ENCODE measurements around the gene IL1RAPL2.
"Not testable (repeated sequence)": the region's sequence is repeated elsewhere in the genome, so short reads cannot be mapped to it uniquely, and the experiment has no call there.

IL1RAPL2 gene

GRCh38 chrX:104863466-104863865 lies 297.5 kb downstream of the IL1RAPL2 start:
- no peak for DNase-seq

- no peak for DNase-seq
Observed at GRCh38 chrX:104864296-104864695, 298.3 kb downstream of the IL1RAPL2 start.

GRCh38 chrX:104877504-104877903 lies 311.5 kb downstream of the IL1RAPL2 start:
- no peak for DNase-seq

GRCh38 chrX:104902070-104902469 lies 336.1 kb downstream of the IL1RAPL2 start:
- DNase-seq = peak; percentile 7

GRCh38 chrX:104909694-104910093 lies 343.7 kb downstream of the IL1RAPL2 start:
- not testable (repeated sequence) for DNase-seq

- DNase-seq = no peak
Observed at GRCh38 chrX:104913348-104913747, 347.3 kb downstream of the IL1RAPL2 start.

GRCh38 chrX:104914686-104915085 lies 348.7 kb downstream of the IL1RAPL2 start:
- DNase-seq = not testable (repeated sequence)

GRCh38 chrX:104918122-104918521 lies 352.1 kb downstream of the IL1RAPL2 start:
- no peak for DNase-seq

- DNase-seq = no peak
Observed at GRCh38 chrX:104921584-104922205, 355.7 kb downstream of the IL1RAPL2 start.

- peak; percentile 85 for DNase-seq
Observed at GRCh38 chrX:104922206-104922621, 356.2 kb downstream of the IL1RAPL2 start.

- DNase-seq = no peak
Observed at GRCh38 chrX:104929324-104929723, 363.3 kb downstream of the IL1RAPL2 start.

GRCh38 chrX:104935581-104935980 lies 369.6 kb downstream of the IL1RAPL2 start:
- no peak for DNase-seq

GRCh38 chrX:104953251-104953650 lies 387.3 kb downstream of the IL1RAPL2 start:
- DNase-seq = no peak

- no peak for DNase-seq
Observed at GRCh38 chrX:104961926-104962325, 395.9 kb downstream of the IL1RAPL2 start.

GRCh38 chrX:104968241-104968640 lies 402.2 kb downstream of the IL1RAPL2 start:
- no peak for DNase-seq

- DNase-seq = no peak
Observed at GRCh38 chrX:104972737-104973136, 406.7 kb downstream of the IL1RAPL2 start.

GRCh38 chrX:104987063-104987462 lies 421.1 kb downstream of the IL1RAPL2 start:
- DNase-seq = no peak

GRCh38 chrX:104988038-104988437 lies 422.0 kb downstream of the IL1RAPL2 start:
- no peak for DNase-seq

GRCh38 chrX:104995546-104995945 lies 429.5 kb downstream of the IL1RAPL2 start:
- no peak for DNase-seq

- DNase-seq = no peak
Observed at GRCh38 chrX:105006103-105006502, 440.1 kb downstream of the IL1RAPL2 start.

- DNase-seq = no peak
Observed at GRCh38 chrX:105006996-105007395, 441.0 kb downstream of the IL1RAPL2 start.

- DNase-seq = no peak
Observed at GRCh38 chrX:105013719-105014118, 447.7 kb downstream of the IL1RAPL2 start.

GRCh38 chrX:105017641-105018040 lies 451.6 kb downstream of the IL1RAPL2 start:
- DNase-seq = no peak

GRCh38 chrX:105018865-105019264 lies 452.9 kb downstream of the IL1RAPL2 start:
- no peak for DNase-seq

GRCh38 chrX:105028962-105029361 lies 463.0 kb downstream of the IL1RAPL2 start:
- not testable (repeated sequence) for DNase-seq

Data from activated CD4-positive, alpha-beta T cell treated with anti-CD3 and anti-CD28 coated beads, Interleukin-10, Interleukin-2, amounts not matched to agents 100 ng/mL and 50 ng/mL, durations not matched to agents 16 hours and 8 hours (primary cell).